ENCODE results near the gene TRPM3. TPM values are rescaled to one million over a fixed set of nuclear protein-coding genes. Genes with fewer than 3 reads are reported as not detected.
A peak's percentile ranks its signal among the peaks of the same experiment; 100 is the strongest.

TRPM3 gene
- total RNA-seq, 1 donor, result under 0.01 TPM

GRCh38 chr9:70576116-70576515, 545.3 kb downstream of the TRPM3 start:
- H3K4me3 ChIP-seq (ENCODE audit: low read depth, low read length), result no peak overlapping the region
- TF ChIP-seq, protein P1, sequence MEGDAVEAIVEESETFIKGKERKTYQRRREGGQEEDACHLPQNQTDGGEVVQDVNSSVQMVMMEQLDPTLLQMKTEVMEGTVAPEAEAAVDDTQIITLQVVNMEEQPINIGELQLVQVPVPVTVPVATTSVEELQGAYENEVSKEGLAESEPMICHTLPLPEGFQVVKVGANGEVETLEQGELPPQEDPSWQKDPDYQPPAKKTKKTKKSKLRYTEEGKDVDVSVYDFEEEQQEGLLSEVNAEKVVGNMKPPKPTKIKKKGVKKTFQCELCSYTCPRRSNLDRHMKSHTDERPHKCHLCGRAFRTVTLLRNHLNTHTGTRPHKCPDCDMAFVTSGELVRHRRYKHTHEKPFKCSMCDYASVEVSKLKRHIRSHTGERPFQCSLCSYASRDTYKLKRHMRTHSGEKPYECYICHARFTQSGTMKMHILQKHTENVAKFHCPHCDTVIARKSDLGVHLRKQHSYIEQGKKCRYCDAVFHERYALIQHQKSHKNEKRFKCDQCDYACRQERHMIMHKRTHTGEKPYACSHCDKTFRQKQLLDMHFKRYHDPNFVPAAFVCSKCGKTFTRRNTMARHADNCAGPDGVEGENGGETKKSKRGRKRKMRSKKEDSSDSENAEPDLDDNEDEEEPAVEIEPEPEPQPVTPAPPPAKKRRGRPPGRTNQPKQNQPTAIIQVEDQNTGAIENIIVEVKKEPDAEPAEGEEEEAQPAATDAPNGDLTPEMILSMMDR (IDR thresholded peaks at IDR 0.05; ENCODE audit: insufficient read depth, low read depth, low read length), result no peak
- DNase-seq (ENCODE audit: low read depth), result no peak

DNA sequence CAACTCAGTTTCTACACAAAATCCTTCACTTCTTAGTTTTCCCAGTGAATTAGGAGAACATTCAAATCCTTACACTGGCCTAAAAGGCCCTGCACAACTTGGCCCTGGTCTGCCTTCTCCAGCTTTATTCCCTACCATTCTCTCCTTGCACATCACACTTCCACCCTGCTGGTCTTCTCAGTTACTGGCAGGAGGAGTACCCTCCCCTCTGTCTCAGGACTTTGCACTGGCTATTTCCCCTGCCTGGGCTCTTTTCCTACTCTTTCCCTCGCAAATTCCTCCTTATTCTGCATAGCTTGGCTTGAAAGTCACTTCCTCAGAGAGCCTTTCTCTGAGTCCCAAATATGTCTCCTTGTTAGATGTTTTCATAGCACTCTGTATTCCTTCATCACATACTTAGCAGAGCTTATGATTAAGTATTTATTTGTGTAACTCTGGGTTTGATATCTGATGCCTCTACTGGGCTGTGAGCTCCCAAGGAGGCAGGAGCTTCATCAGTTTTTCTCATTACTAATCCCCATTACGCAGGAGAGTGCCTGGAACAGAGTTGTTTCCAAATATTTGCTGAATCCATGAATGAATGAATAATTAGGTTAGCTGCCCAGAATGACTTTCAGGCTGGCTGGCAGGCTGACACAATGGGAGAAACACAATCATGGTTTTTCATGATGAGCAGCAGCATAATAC, 547.1 kb downstream of the TRPM3 start:
- DNase-seq (ENCODE audit: low read depth), result peak; percentile 84
- H3K4me3 ChIP-seq (ENCODE audit: low read depth, low read length), result no peak overlapping the region
- TF ChIP-seq, protein P1 (IDR thresholded peaks at IDR 0.05; ENCODE audit: insufficient read depth, low read depth, low read length), result no peak

- no peak for DNase-seq (ENCODE audit: low read depth)
- H3K4me3 ChIP-seq (ENCODE audit: low read depth, low read length), result no peak overlapping the region
- TF ChIP-seq, protein P1 (IDR thresholded peaks at IDR 0.05; ENCODE audit: insufficient read depth, low read depth, low read length), result no peak
Observed at GRCh38 chr9:70573308-70573707, 548.1 kb downstream of the TRPM3 start.

DNA sequence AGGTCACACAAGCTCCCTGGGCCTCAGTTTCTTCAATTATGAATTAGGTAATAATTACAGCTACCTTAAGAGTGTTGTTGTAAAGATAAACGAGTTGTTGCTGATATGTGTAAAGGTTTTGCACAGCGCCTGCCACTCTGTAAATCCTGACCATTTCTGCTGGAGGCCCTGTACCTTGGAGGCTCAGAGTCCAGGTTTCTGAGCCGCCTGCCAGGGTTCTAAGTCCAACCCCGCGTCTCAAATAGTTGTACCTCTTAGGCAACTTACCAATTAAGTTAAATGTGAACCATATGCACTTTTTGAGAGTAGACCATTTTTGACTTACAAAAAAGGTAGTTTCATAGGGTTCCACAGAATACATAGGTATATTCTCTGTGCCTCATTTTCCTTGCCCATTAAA, 550.2 kb downstream of the TRPM3 start:
- DNase-seq (ENCODE audit: low read depth), result no peak
- no peak overlapping the region for H3K4me3 ChIP-seq (ENCODE audit: low read depth, low read length)
- TF ChIP-seq, protein P1 (IDR thresholded peaks at IDR 0.05; ENCODE audit: insufficient read depth, low read depth, low read length), result no peak

DNA sequence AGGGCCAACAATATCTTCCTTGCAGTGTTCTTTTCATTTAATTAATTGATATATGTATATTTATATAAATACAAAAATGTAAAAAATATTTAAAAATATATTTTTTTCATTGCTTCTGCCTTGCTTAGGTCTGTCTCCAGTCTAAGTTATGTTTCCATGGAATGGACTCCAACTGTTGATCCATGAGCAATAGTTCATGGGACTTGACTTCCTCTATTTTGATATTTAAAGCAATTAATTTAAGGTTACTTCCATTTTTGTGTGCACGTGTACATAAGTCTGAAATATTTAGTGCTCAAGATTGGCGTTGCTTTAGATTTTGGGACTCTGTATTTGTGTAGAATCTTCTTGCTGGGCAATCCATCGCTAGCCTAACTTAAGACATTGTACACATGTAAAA, 551.6 kb downstream of the TRPM3 start:
- TF ChIP-seq, protein P1 (IDR thresholded peaks at IDR 0.05; ENCODE audit: insufficient read depth, low read depth, low read length), result no peak
- H3K4me3 ChIP-seq (ENCODE audit: low read depth, low read length), result no peak overlapping the region
- no peak for DNase-seq (ENCODE audit: low read depth)

GRCh38 chr9:70569070-70569772, 552.2 kb downstream of the TRPM3 start:
- TF ChIP-seq, protein P1 (IDR thresholded peaks at IDR 0.05; ENCODE audit: insufficient read depth, low read depth, low read length), result no peak
- H3K4me3 ChIP-seq (ENCODE audit: low read depth, low read length), result no peak overlapping the region
- peak; percentile 34 for DNase-seq (ENCODE audit: low read depth)

All from fibroblast of villous mesenchyme (primary cell).